CD14-positive monocyte (primary cell): ENCODE results near the gene CMTM8. TPM values are rescaled to one million over a fixed set of nuclear protein-coding genes. Genes with fewer than 3 reads are reported as not detected.

Experiments used
- DNase-seq, 3 donors: peaks; one replicate each; pipeline ENCODE4 v3.0.0-alpha.2; 2011 to 2022
- H2AFZ ChIP-seq: 2 replicates; pipeline ENCODE4 v1.6.0; 2012; ENCODE audit warnings: mild to moderate bottlenecking, low read depth, low read length, inconsistent platforms; ENCODE audit not compliant: insufficient read depth, poor library complexity, severe bottlenecking
- H3K27ac ChIP-seq, 2 donors: 1 replicate in 1 of 2; 2 replicates in 1 of 2; pipeline ENCODE4 v1.5.1; 2012 to 2013; ENCODE audit warnings: low read length in 2 of 2, control low read depth in 1 of 2, inconsistent platforms in 1 of 2, low read depth in 1 of 2, mild to moderate bottlenecking in 1 of 2
- H3K27me3 ChIP-seq, 2 donors: one replicate each; pipeline versions ENCODE4 v1.6.0 to v1.6.1; 2011 to 2013; ENCODE audit warnings: low read length in 2 of 2; ENCODE audit not compliant: control insufficient read depth in 2 of 2, insufficient read depth in 2 of 2
- H3K36me3 ChIP-seq, 2 donors: replicated peaks in 1 of 2; 1 replicate in 1 of 2; 2 replicates in 1 of 2; pipeline versions ENCODE4 v1.5.1 to v1.6.1; 2012 to 2013; ENCODE audit warnings: low read length in 2 of 2, control low read depth in 1 of 2, inconsistent platforms in 1 of 2, mild to moderate bottlenecking in 1 of 2; ENCODE audit not compliant: insufficient read depth in 2 of 2, control insufficient read depth in 1 of 2
- H3K4me1 ChIP-seq, 2 donors: 1 replicate in 1 of 2; 2 replicates in 1 of 2; pipeline versions ENCODE4 v1.5.1 to v1.6.1; 2012 to 2013; ENCODE audit warnings: low read length in 2 of 2, control low read depth in 1 of 2, inconsistent platforms in 1 of 2, mild to moderate bottlenecking in 1 of 2, moderate library complexity in 1 of 2; ENCODE audit not compliant: insufficient read depth in 2 of 2, control insufficient read depth in 1 of 2
- H3K4me2 ChIP-seq: replicated peaks from 2 replicates; pipeline ENCODE3; 2012; ENCODE audit warnings: low read length, moderate library complexity, mild to moderate bottlenecking; ENCODE audit not compliant: poor library complexity, severe bottlenecking; ENCODE audit errors: extremely low read depth
- H3K4me3 ChIP-seq, 3 experiments: fragments of 200-600 bp in 1 of 3; sonication (generic) in 1 of 3; replicated peaks in 1 of 3; 1 replicate in 2 of 3; 2 replicates in 1 of 3; pipeline ENCODE4 v1.5.1; 2011 to 2013; ENCODE audit warnings: low read length in 3 of 3, mild to moderate bottlenecking in 3 of 3, control low read depth in 2 of 3, low read depth in 2 of 3, inconsistent platforms in 1 of 3, moderate library complexity in 1 of 3
- H3K79me2 ChIP-seq: 2 replicates; pipeline ENCODE4 v1.6.0; 2012; ENCODE audit warnings: mild to moderate bottlenecking, control low read depth, inconsistent platforms, low read length, moderate library complexity; ENCODE audit not compliant: insufficient read depth
- H3K9ac ChIP-seq: 2 replicates; pipeline ENCODE4 v1.6.0; 2017; ENCODE audit warnings: low read length, mild to moderate bottlenecking; ENCODE audit not compliant: insufficient read depth, poor library complexity, severe bottlenecking
- H3K9me3 ChIP-seq, 2 donors: replicated peaks in 1 of 2; 1 replicate in 1 of 2; 2 replicates in 1 of 2; pipeline versions ENCODE4 v1.5.1 to v1.6.1; 2012 to 2013; ENCODE audit warnings: low read length in 2 of 2, control low read depth in 1 of 2; ENCODE audit not compliant: control insufficient read depth in 1 of 2, insufficient read depth in 1 of 2
- H4K20me1 ChIP-seq: 2 replicates; pipeline ENCODE4 v1.6.0; 2012; ENCODE audit warnings: mild to moderate bottlenecking, low read length, control low read depth, moderate library complexity; ENCODE audit not compliant: insufficient read depth
- H3K27ac Mint-ChIP-seq, 7 donors: one replicate each; pipeline ENCODE4 v1.8.0; 2020; ENCODE audit warnings: mild to moderate bottlenecking in 7 of 7, mixed read lengths in 7 of 7, moderate library complexity in 6 of 7, inconsistent platforms in 2 of 7
- H3K27me3 Mint-ChIP-seq, 3 donors: one replicate each; pipeline ENCODE4 v1.8.0; 2021 to 2022; ENCODE audit warnings: low read depth in 3 of 3, mild to moderate bottlenecking in 3 of 3, mixed read lengths in 3 of 3, moderate library complexity in 3 of 3, inconsistent platforms in 1 of 3
- H3K36me3 Mint-ChIP-seq, 2 donors: one replicate each; pipeline ENCODE4 v1.8.0; 2020; ENCODE audit warnings: mixed read lengths in 2 of 2, inconsistent platforms in 1 of 2, mild to moderate bottlenecking in 1 of 2
- H3K4me1 Mint-ChIP-seq: one replicate; pipeline ENCODE4 v1.8.0; 2020; ENCODE audit warnings: mild to moderate bottlenecking, mixed read lengths
- H3K4me3 Mint-ChIP-seq, 2 donors: one replicate each; pipeline ENCODE4 v1.8.0; 2020; ENCODE audit warnings: mild to moderate bottlenecking in 2 of 2, mixed read lengths in 2 of 2, moderate library complexity in 1 of 2
- H3K9me3 Mint-ChIP-seq, 7 donors: one replicate each; pipeline ENCODE4 v1.8.0; 2020 to 2022; ENCODE audit warnings: mixed read lengths in 7 of 7, mild to moderate bottlenecking in 6 of 7, moderate library complexity in 6 of 7, inconsistent platforms in 2 of 7
- WGBS: methylation state at CpG from one replicate; pipeline ENCODE4 v1.1.5; 2013; ENCODE audit warnings: missing lambda C conversion rate; ENCODE audit not compliant: insufficient coverage; 5-methylcytosine and 5-hydroxymethylcytosine counted together
- intact Hi-C, 2 donors: fragments of 100-400 bp; cut with micrococcal nuclease; formaldehyde crosslinking; loops; one replicate each; pipeline versions ENCODE4 v1.15.0 to v1.15.1; 2023
- polyA plus RNA-seq, 3 donors: library from polyadenylated mRNA; depleted of rRNA in 1 of 3; unstranded in 2 of 3; stranded (reverse) in 1 of 3; fragments of 300-500 nt in 2 of 3; fragments of >200 nt in 1 of 3; fragmentation: Illumina TruSeq in 2 of 3; gene quantifications; 1 replicate in 2 of 3; 2 replicates in 1 of 3; pipeline ENCODE4 v1.2.3, GENCODE V29; 2012 to 2021
- TF ChIP-seq, protein P1 (sequence below): fragments of 200-600 bp; IDR thresholded peaks from one replicate; pipeline ENCODE4 v1.8.0; 2022; ENCODE audit warnings: antibody characterized with exemption, mild to moderate bottlenecking

CMTM8 gene
- polyA plus RNA-seq, 3 donors, result 0.46 to 2.5 (median 0.94) TPM

DNA sequence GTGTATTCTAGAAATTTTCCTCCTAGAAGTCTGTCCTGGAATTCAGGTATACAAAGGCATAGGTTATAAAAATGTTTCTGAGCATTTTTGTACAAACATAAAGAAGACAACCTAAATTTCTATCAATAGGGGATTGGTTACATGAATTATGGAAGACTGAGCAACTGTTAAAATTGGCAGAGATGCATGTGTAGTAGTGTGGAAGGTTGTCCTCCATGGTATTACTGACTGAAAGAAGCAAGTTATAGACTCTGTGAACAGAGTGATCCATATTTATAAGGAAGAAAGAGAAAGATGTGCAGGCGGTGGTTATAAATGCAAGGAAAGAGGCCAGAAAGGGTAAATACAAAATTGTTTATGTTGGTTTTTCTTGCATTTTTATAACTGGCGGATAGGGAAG, 114.9 kb downstream of the CMTM8 start:
- TF ChIP-seq, protein P1, sequence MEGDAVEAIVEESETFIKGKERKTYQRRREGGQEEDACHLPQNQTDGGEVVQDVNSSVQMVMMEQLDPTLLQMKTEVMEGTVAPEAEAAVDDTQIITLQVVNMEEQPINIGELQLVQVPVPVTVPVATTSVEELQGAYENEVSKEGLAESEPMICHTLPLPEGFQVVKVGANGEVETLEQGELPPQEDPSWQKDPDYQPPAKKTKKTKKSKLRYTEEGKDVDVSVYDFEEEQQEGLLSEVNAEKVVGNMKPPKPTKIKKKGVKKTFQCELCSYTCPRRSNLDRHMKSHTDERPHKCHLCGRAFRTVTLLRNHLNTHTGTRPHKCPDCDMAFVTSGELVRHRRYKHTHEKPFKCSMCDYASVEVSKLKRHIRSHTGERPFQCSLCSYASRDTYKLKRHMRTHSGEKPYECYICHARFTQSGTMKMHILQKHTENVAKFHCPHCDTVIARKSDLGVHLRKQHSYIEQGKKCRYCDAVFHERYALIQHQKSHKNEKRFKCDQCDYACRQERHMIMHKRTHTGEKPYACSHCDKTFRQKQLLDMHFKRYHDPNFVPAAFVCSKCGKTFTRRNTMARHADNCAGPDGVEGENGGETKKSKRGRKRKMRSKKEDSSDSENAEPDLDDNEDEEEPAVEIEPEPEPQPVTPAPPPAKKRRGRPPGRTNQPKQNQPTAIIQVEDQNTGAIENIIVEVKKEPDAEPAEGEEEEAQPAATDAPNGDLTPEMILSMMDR, result no peak
- H3K27ac Mint-ChIP-seq, result no peak overlapping the region
- Histone ChIP-seq H4K20me1 (no peaks in the 10 kb centered on the region), H2AFZ (no peak overlapping the region), H3K4me3 (no peak overlapping the region), H3K36me3 (no peaks in the 10 kb centered on the region), H3K27ac (no peak overlapping the region), H3K27me3 (no peaks in the 10 kb centered on the region), H3K9ac (no peak overlapping the region), H3K79me2 (no peaks in the 10 kb centered on the region), H3K4me2 (no peak overlapping the region), H3K4me1 (no peaks in the 10 kb centered on the region), H3K9me3 (no peaks in the 10 kb centered on the region)
- no peak for DNase-seq
- no peak overlapping the region for H3K4me3 Mint-ChIP-seq
- no peaks in the 10 kb centered on the region for H3K9me3 Mint-ChIP-seq
- H3K4me1 Mint-ChIP-seq, result peaks cover 5% of the 10 kb centered on the region
- peaks cover 2 to 4% (median 4%) of the 10 kb centered on the region in 3 donors for H3K27me3 Mint-ChIP-seq
- H3K36me3 Mint-ChIP-seq, result no peaks in the 10 kb centered on the region
- 100% methylated on average over 1 of the region's 2 CpGs for WGBS
- intact Hi-C loops, result no loop called here

DNA sequence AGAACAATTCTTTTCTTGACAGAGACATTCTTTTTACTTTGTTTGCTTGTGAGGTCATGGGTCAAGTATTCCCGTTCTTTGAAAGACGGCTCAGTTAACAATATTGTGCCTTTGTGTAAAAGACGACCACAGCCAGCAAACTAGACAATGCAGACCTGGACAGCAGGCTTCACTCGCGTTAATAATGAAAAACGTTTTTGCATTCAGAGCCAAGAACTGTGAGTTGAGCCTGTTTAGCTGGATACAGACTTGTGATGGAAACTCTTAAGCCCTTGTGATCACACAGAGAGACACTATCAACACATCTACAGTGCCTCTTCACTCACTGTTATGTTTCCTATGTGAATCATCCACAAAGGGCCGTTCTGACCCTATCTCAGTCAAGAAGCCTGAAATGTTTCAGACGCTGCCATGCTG, 115.9 kb downstream of the CMTM8 start:
- H3K4me1 Mint-ChIP-seq, result peaks cover 5% of the 10 kb centered on the region
- WGBS, result 100% methylated on average over 3 of the region's 8 CpGs
- DNase-seq, result no peak
- Histone ChIP-seq H3K4me1 (no peaks in the 10 kb centered on the region), H3K27ac (no peak overlapping the region), H3K9ac (no peak overlapping the region), H3K4me3 (no peak overlapping the region), H3K9me3 (no peaks in the 10 kb centered on the region), H2AFZ (no peak overlapping the region), H4K20me1 (no peaks in the 10 kb centered on the region), H3K79me2 (no peaks in the 10 kb centered on the region), H3K4me2 (no peak overlapping the region), H3K36me3 (no peaks in the 10 kb centered on the region), H3K27me3 (no peaks in the 10 kb centered on the region)
- intact Hi-C loops, result no loop called here
- no peak overlapping the region for H3K4me3 Mint-ChIP-seq
- H3K27ac Mint-ChIP-seq, result no peak overlapping the region
- no peaks in the 10 kb centered on the region for H3K9me3 Mint-ChIP-seq
- peaks cover 2 to 4% (median 4%) of the 10 kb centered on the region in 3 donors for H3K27me3 Mint-ChIP-seq
- TF ChIP-seq, protein P1, result no peak
- no peaks in the 10 kb centered on the region for H3K36me3 Mint-ChIP-seq
